ENCODE measurements around the gene PRRC2B.

Gene PRRC2B

DNA sequence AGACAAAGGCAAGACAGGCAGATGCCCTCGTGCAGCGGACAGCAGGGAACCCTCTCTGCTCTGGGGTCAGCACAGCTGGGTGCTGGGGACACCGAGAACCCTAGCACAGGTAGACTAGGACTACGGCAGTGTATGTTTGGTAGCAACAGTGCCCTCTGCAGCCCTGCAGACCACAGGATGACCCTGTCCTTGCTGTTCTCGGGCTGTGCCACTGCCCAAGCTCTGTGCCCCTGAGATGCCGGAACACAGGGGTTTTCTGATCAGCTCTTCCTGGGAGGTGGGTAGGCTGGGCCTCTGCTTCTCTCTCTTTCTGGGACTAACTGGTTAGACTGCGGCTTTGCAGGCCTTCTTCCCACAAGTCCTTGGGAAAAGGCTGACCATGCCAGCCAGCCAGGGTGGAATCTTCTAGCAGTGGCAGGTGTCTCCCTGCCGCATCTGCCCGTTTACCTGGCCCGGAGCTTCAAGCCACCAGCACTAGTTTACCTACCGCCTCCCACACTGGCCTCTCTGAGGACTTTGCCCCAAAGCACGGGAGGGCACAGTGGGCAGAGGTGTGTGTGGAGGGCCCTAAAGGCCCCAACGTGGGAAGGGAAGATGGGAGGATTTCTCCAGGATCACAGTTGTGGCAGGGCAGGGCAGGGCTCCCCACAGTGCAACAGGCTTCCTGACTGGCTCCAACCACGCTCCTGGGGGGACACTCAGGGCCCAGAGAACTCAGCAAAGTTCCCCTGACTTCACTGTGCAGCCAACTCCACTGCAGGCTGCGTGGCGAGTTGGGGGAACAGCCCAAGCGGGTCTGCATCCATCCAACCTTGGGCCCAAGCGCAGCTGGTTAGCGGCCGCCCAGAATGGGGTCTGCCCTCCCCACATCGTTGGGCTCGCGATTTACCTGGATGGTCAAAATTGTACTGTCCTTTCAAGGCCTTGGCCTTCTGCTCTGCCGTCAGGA is 136.0 kb downstream of the PRRC2B start:
- H3K9me3 ChIP-seq (ENCODE audit: insufficient read depth, low read length): no peaks in the 10 kb centered on the region
- H3K27me3 ChIP-seq (ENCODE audit: low read depth, low read length): no peaks in the 10 kb centered on the region
- TF ChIP-seq, protein P1, sequence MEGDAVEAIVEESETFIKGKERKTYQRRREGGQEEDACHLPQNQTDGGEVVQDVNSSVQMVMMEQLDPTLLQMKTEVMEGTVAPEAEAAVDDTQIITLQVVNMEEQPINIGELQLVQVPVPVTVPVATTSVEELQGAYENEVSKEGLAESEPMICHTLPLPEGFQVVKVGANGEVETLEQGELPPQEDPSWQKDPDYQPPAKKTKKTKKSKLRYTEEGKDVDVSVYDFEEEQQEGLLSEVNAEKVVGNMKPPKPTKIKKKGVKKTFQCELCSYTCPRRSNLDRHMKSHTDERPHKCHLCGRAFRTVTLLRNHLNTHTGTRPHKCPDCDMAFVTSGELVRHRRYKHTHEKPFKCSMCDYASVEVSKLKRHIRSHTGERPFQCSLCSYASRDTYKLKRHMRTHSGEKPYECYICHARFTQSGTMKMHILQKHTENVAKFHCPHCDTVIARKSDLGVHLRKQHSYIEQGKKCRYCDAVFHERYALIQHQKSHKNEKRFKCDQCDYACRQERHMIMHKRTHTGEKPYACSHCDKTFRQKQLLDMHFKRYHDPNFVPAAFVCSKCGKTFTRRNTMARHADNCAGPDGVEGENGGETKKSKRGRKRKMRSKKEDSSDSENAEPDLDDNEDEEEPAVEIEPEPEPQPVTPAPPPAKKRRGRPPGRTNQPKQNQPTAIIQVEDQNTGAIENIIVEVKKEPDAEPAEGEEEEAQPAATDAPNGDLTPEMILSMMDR (IDR thresholded peaks at IDR 0.05; ENCODE audit: low read depth, low read length): no peak
- TF ChIP-seq EZH2phosphoT487 (IDR thresholded peaks at IDR 0.05; ENCODE audit: low read depth): no peak
- H3K4me1 ChIP-seq (ENCODE audit: low read length): peaks cover 10% of the 10 kb centered on the region; the same call in 1 of the 2 replicates
- peak overlapping the region; percentile 86 for H3K4me2 ChIP-seq (ENCODE audit: low read length)
- peak overlapping the region; percentile 84 for H3K9ac ChIP-seq (ENCODE audit: low read length)
- H3K27ac ChIP-seq (ENCODE audit: low read length): no peak overlapping the region
- H3K79me2 ChIP-seq (ENCODE audit: low read length): peaks cover 13% of the 10 kb centered on the region
- H3K36me3 ChIP-seq (replicated peaks; ENCODE audit: low read depth, low read length): peaks cover 15% of the 10 kb centered on the region
- H2AFZ ChIP-seq (ENCODE audit: low read depth, low read length): no peak overlapping the region
- no peaks in the 10 kb centered on the region for H4K20me1 ChIP-seq (ENCODE audit: insufficient read depth, low read length)
- H3K4me3 ChIP-seq (ENCODE audit: low read length): peak overlapping the region; percentile 96

DNA sequence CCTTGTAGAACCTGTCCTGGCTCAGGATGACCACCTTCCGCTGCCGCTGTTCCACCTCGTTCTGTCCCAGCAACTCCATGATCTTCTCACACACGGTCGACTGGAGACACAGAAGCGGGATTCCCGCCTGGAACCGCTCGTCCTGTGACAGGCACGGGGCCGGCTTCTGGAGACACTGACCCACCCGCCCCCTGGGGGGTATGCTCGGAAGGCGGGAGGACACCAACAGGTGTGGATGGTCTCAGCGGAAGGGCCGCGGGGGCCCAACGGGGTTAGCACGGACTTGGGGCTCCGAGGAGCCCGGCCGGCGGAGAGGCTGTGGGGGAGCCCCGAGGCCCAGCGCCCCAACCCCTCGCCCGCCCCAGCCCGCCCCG is 136.6 kb downstream of the PRRC2B start:
- Histone ChIP-seq H3K9ac (ENCODE audit: low read length) (peak overlapping the region; percentile 84), H3K4me1 (ENCODE audit: low read length) (peaks cover 10% of the 10 kb centered on the region; the same call in 1 of the 2 replicates), H3K9me3 (ENCODE audit: insufficient read depth, low read length) (no peaks in the 10 kb centered on the region), H4K20me1 (ENCODE audit: insufficient read depth, low read length) (no peaks in the 10 kb centered on the region), H3K27me3 (ENCODE audit: low read depth, low read length) (no peaks in the 10 kb centered on the region), H3K79me2 (ENCODE audit: low read length) (peaks cover 13% of the 10 kb centered on the region), H3K36me3 (replicated peaks; ENCODE audit: low read depth, low read length) (peaks cover 11% of the 10 kb centered on the region), H3K27ac (ENCODE audit: low read length) (no peak overlapping the region), H3K4me2 (ENCODE audit: low read length) (peak overlapping the region; percentile 86), H2AFZ (ENCODE audit: low read depth, low read length) (no peak overlapping the region), H3K4me3 (ENCODE audit: low read length) (peak overlapping the region; percentile 96)
- no peak for TF ChIP-seq EZH2phosphoT487 (IDR thresholded peaks at IDR 0.05; ENCODE audit: low read depth)
- TF ChIP-seq, protein P1 (IDR thresholded peaks at IDR 0.05; ENCODE audit: low read depth, low read length): peak; percentile 15

DNA sequence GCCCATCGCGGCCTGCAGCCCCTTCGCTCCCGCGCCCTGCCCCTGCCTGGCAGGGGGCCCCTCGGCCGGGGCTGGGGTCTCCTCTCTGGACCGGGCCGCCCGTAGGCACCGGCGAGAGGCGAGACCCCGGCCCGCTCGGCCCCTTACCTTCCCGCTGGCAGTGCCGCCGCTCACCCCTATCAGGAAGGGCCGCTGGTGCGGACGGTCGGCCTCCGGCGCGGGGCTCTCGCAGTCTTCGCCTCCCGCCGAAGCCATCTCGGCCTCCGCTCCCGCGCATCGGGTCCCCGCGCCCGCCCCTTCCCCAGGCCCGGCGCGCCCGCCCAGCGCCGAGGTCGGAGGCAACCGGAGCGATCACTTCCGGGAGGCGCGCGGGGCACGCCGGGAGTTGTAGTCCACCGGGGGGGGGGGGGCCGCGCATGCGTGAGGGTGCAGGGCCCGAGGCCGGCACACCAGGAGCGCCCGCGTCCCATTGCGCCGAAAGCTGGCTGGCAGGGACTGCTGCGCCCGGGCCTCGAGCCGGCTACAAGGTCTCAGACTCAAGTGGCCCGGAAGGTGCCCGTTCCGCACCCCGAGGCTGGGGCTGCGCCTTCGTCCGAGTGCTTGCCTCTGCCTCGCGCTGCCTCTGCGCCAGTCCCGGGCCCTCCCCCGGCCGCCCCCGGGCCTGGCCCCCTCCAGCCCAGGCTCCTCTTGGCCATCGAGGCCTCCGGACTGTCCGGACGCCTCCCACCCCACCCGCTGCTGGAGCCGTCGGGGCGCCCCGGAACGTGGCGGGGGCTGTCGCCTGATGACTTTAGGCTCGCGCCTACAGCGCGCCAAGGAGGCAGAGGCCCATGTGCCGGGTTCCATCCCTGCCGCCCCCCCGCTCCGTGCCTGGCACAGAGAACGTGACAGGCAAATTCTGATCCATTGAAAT is 137.3 kb downstream of the PRRC2B start, which contains the start of gene UCK1:
Gene UCK1, minus strand, starts transcription at position 344 of the 913 bp plus-strand sequence. Its CDS starts 89 bp downstream, at position 255.
- Histone ChIP-seq H3K4me3 (ENCODE audit: low read length) (peak within 1 kb of the TSS; percentile 96), H3K79me2 (ENCODE audit: low read length) (peaks cover 13% of the 10 kb centered on the region), H3K27me3 (ENCODE audit: low read depth, low read length) (no peaks in the 10 kb centered on the region), H3K36me3 (replicated peaks; ENCODE audit: low read depth, low read length) (peaks cover 11% of the 10 kb centered on the region), H3K9me3 (ENCODE audit: insufficient read depth, low read length) (no peaks in the 10 kb centered on the region), H3K4me1 (ENCODE audit: low read length) (peaks cover 10% of the 10 kb centered on the region; the same call in 1 of the 2 replicates), H2AFZ (ENCODE audit: low read depth, low read length) (peak within 1 kb of the TSS; percentile 97; the same call in 1 of the 2 replicates), H3K9ac (ENCODE audit: low read length) (peak within 1 kb of the TSS; percentile 84), H4K20me1 (ENCODE audit: insufficient read depth, low read length) (no peaks in the 10 kb centered on the region), H3K4me2 (ENCODE audit: low read length) (peak within 1 kb of the TSS; percentile 88), H3K27ac (ENCODE audit: low read length) (no peak within 1 kb of the TSS)
- no peak for TF ChIP-seq EZH2phosphoT487 (IDR thresholded peaks at IDR 0.05; ENCODE audit: low read depth)
- TF ChIP-seq, protein P1 (IDR thresholded peaks at IDR 0.05; ENCODE audit: low read depth, low read length): no peak
